CD14-positive monocyte (primary cell): ENCODE measurements around the gene LPIN2. TPM values are rescaled to one million over a fixed set of nuclear protein-coding genes. Genes with fewer than 3 reads are reported as not detected.

Experiments
- DNase-seq, 3 donors: peaks; one replicate each; pipeline ENCODE4 v3.0.0-alpha.2; 2011 to 2022
- H2AFZ ChIP-seq: 2 replicates; pipeline ENCODE4 v1.6.0; 2012; ENCODE audit warnings: mild to moderate bottlenecking, low read depth, low read length, inconsistent platforms; ENCODE audit not compliant: insufficient read depth, poor library complexity, severe bottlenecking
- H3K27ac ChIP-seq, 2 donors: 1 replicate in 1 of 2; 2 replicates in 1 of 2; pipeline ENCODE4 v1.5.1; 2012 to 2013; ENCODE audit warnings: low read length in 2 of 2, control low read depth in 1 of 2, inconsistent platforms in 1 of 2, low read depth in 1 of 2, mild to moderate bottlenecking in 1 of 2
- H3K27me3 ChIP-seq, 2 donors: one replicate each; pipeline versions ENCODE4 v1.6.0 to v1.6.1; 2011 to 2013; ENCODE audit warnings: low read length in 2 of 2; ENCODE audit not compliant: control insufficient read depth in 2 of 2, insufficient read depth in 2 of 2
- H3K36me3 ChIP-seq, 2 donors: replicated peaks in 1 of 2; 1 replicate in 1 of 2; 2 replicates in 1 of 2; pipeline versions ENCODE4 v1.5.1 to v1.6.1; 2012 to 2013; ENCODE audit warnings: low read length in 2 of 2, control low read depth in 1 of 2, inconsistent platforms in 1 of 2, mild to moderate bottlenecking in 1 of 2; ENCODE audit not compliant: insufficient read depth in 2 of 2, control insufficient read depth in 1 of 2
- H3K4me1 ChIP-seq, 2 donors: 1 replicate in 1 of 2; 2 replicates in 1 of 2; pipeline versions ENCODE4 v1.5.1 to v1.6.1; 2012 to 2013; ENCODE audit warnings: low read length in 2 of 2, control low read depth in 1 of 2, inconsistent platforms in 1 of 2, mild to moderate bottlenecking in 1 of 2, moderate library complexity in 1 of 2; ENCODE audit not compliant: insufficient read depth in 2 of 2, control insufficient read depth in 1 of 2
- H3K4me2 ChIP-seq: replicated peaks from 2 replicates; pipeline ENCODE3; 2012; ENCODE audit warnings: low read length, moderate library complexity, mild to moderate bottlenecking; ENCODE audit not compliant: poor library complexity, severe bottlenecking; ENCODE audit errors: extremely low read depth
- H3K4me3 ChIP-seq, 3 experiments: fragments of 200-600 bp in 1 of 3; sonication (generic) in 1 of 3; replicated peaks in 1 of 3; 1 replicate in 2 of 3; 2 replicates in 1 of 3; pipeline ENCODE4 v1.5.1; 2011 to 2013; ENCODE audit warnings: low read length in 3 of 3, mild to moderate bottlenecking in 3 of 3, control low read depth in 2 of 3, low read depth in 2 of 3, inconsistent platforms in 1 of 3, moderate library complexity in 1 of 3
- H3K79me2 ChIP-seq: 2 replicates; pipeline ENCODE4 v1.6.0; 2012; ENCODE audit warnings: mild to moderate bottlenecking, control low read depth, inconsistent platforms, low read length, moderate library complexity; ENCODE audit not compliant: insufficient read depth
- H3K9ac ChIP-seq: 2 replicates; pipeline ENCODE4 v1.6.0; 2017; ENCODE audit warnings: low read length, mild to moderate bottlenecking; ENCODE audit not compliant: insufficient read depth, poor library complexity, severe bottlenecking
- H3K9me3 ChIP-seq, 2 donors: replicated peaks in 1 of 2; 1 replicate in 1 of 2; 2 replicates in 1 of 2; pipeline versions ENCODE4 v1.5.1 to v1.6.1; 2012 to 2013; ENCODE audit warnings: low read length in 2 of 2, control low read depth in 1 of 2; ENCODE audit not compliant: control insufficient read depth in 1 of 2, insufficient read depth in 1 of 2
- H4K20me1 ChIP-seq: 2 replicates; pipeline ENCODE4 v1.6.0; 2012; ENCODE audit warnings: mild to moderate bottlenecking, low read length, control low read depth, moderate library complexity; ENCODE audit not compliant: insufficient read depth
- H3K27ac Mint-ChIP-seq, 7 donors: one replicate each; pipeline ENCODE4 v1.8.0; 2020; ENCODE audit warnings: mild to moderate bottlenecking in 7 of 7, mixed read lengths in 7 of 7, moderate library complexity in 6 of 7, inconsistent platforms in 2 of 7
- H3K27me3 Mint-ChIP-seq, 3 donors: one replicate each; pipeline ENCODE4 v1.8.0; 2021 to 2022; ENCODE audit warnings: low read depth in 3 of 3, mild to moderate bottlenecking in 3 of 3, mixed read lengths in 3 of 3, moderate library complexity in 3 of 3, inconsistent platforms in 1 of 3
- H3K36me3 Mint-ChIP-seq, 2 donors: one replicate each; pipeline ENCODE4 v1.8.0; 2020; ENCODE audit warnings: mixed read lengths in 2 of 2, inconsistent platforms in 1 of 2, mild to moderate bottlenecking in 1 of 2
- H3K4me1 Mint-ChIP-seq: one replicate; pipeline ENCODE4 v1.8.0; 2020; ENCODE audit warnings: mild to moderate bottlenecking, mixed read lengths
- H3K4me3 Mint-ChIP-seq, 2 donors: one replicate each; pipeline ENCODE4 v1.8.0; 2020; ENCODE audit warnings: mild to moderate bottlenecking in 2 of 2, mixed read lengths in 2 of 2, moderate library complexity in 1 of 2
- H3K9me3 Mint-ChIP-seq, 7 donors: one replicate each; pipeline ENCODE4 v1.8.0; 2020 to 2022; ENCODE audit warnings: mixed read lengths in 7 of 7, mild to moderate bottlenecking in 6 of 7, moderate library complexity in 6 of 7, inconsistent platforms in 2 of 7
- CTCF ChIP-seq: fragments of 200-600 bp; IDR thresholded peaks from one replicate; pipeline ENCODE4 v1.8.0; 2022; ENCODE audit warnings: antibody characterized with exemption, mild to moderate bottlenecking
- WGBS: methylation state at CpG from one replicate; pipeline ENCODE4 v1.1.5; 2013; ENCODE audit warnings: missing lambda C conversion rate; ENCODE audit not compliant: insufficient coverage; 5-methylcytosine and 5-hydroxymethylcytosine counted together
- intact Hi-C, 2 donors: fragments of 100-400 bp; cut with micrococcal nuclease; formaldehyde crosslinking; loops; one replicate each; pipeline versions ENCODE4 v1.15.0 to v1.15.1; 2023
- polyA minus RNA-seq: library from RNA; depleted of rRNA, polyadenylated mRNA; stranded (reverse); fragments of >200 nt; gene quantifications from 2 replicates; pipeline ENCODE4 v1.2.3, GENCODE V29; 2012
- polyA plus RNA-seq, 3 donors: library from polyadenylated mRNA; depleted of rRNA in 1 of 3; unstranded in 2 of 3; stranded (reverse) in 1 of 3; fragments of 300-500 nt in 2 of 3; fragments of >200 nt in 1 of 3; fragmentation: Illumina TruSeq in 2 of 3; gene quantifications; 1 replicate in 2 of 3; 2 replicates in 1 of 3; pipeline ENCODE4 v1.2.3, GENCODE V29; 2012 to 2021
- total RNA-seq, 12 experiments: library from RNA in 1 of 12; stranded (reverse) in 1 of 12; fragments of 120-200 nt in 1 of 12; gene quantifications; one replicate each; pipeline ENCODE4 v1.2.4 and lab custom pipeline; 2013 to 2026; ENCODE audit warnings: mixed read lengths in 6 of 12, inconsistent platforms in 1 of 12

Gene LPIN2
- 26.0 TPM for total RNA-seq (2013)
- 10 to 100 TPM in 2 of 3 donors, 1 to 10 TPM in 1; 9.3 to 16.3 (median 10.3) TPM for polyA plus RNA-seq
- 10.0 and 16.3 TPM in 2 replicates for polyA minus RNA-seq
- 29.4 to 118 (median 81.1) reads per million in 11 experiments for total RNA-seq (lab: John Stamatoyannopoulos, UW)

GRCh38 chr18:3013024-3013804 lies at the start of gene LPIN2:
LPIN2 (minus strand) TSS chr18:3013144; CDS start chr18:2960840, 52,304 bp downstream.
- H3K4me1 ChIP-seq = peaks cover 80 to 93% of the 10 kb centered on the region in 2 donors

More at GRCh38 chr18:3013024-3013804, at the start of gene LPIN2:
- Histone ChIP-seq H3K79me2 (peaks cover 39% of the 10 kb centered on the region), H3K4me2 (peak within 1 kb of the TSS; percentile 87), H4K20me1 (peaks cover 15% of the 10 kb centered on the region), H3K9ac (peak within 1 kb of the TSS; percentile 82), H3K36me3 (peaks cover 0 to 4% of the 10 kb centered on the region in 2 donors), H3K9me3 (no peaks in the 10 kb centered on the region), H3K4me3 (peak within 1 kb of the TSS; percentile 53 to 85 (median 73)), H2AFZ (peak within 1 kb of the TSS; percentile 81), H3K27me3 (no peaks in the 10 kb centered on the region), H3K27ac (peak within 1 kb of the TSS; percentile 76 to 88)
- H3K4me1 Mint-ChIP-seq = peaks cover 83% of the 10 kb centered on the region
- H3K9me3 Mint-ChIP-seq = peaks cover 0 to 2% (median 0%) of the 10 kb centered on the region in 7 donors
- peak; percentile 95 to 97 (median 96) for DNase-seq
- intact Hi-C loops = loop anchor here (10.0 kb wide), 4 partner anchors 112 to 232 kb away; partner anchors contain the start of genes EMILIN2 (in 1 of the 2) and MYL12A (in 1 of the 2)
- peak within 1 kb of the TSS; percentile 88 to 94 (median 93) for H3K27ac Mint-ChIP-seq
- peaks cover 14 to 15% of the 10 kb centered on the region in 2 donors for H3K36me3 Mint-ChIP-seq
- under 1% methylated on average over 70 of the region's 78 CpGs for WGBS
- no peak for TF ChIP-seq CTCF
- H3K4me3 Mint-ChIP-seq = peak within 1 kb of the TSS; percentile 91 to 96
- no peaks in the 10 kb centered on the region for H3K27me3 Mint-ChIP-seq
